Progenitor cell of endocrine pancreas (in vitro differentiated cells): ENCODE results near the gene ZSWIM6. TPM values are rescaled to one million over a fixed set of nuclear protein-coding genes. Genes with fewer than 3 reads are reported as not detected.

Experiments
- DNase-seq: peaks from one replicate; pipeline ENCODE4 v3.0.0; 2021; ENCODE audit warnings: low spot score; ENCODE audit not compliant: unreplicated experiment
- H3K27ac Mint-ChIP-seq: 2 replicates; pipeline ENCODE4 v1.8.0; 2021; ENCODE audit warnings: mild to moderate bottlenecking, moderate library complexity, mixed read lengths
- H3K27me3 Mint-ChIP-seq: 2 replicates; pipeline ENCODE4 v1.8.0; 2021; ENCODE audit warnings: mixed read lengths
- H3K36me3 Mint-ChIP-seq: 2 replicates; pipeline ENCODE4 v1.8.0; 2022; ENCODE audit warnings: mixed read lengths; ENCODE audit not compliant: insufficient read depth
- H3K4me1 Mint-ChIP-seq: 2 replicates; pipeline ENCODE4 v1.8.0; 2021; ENCODE audit warnings: low read depth, mixed read lengths
- H3K4me3 Mint-ChIP-seq: 2 replicates; pipeline ENCODE4 v1.8.0; 2021; ENCODE audit warnings: low read depth, mild to moderate bottlenecking, moderate library complexity, mixed read lengths
- H3K9me3 Mint-ChIP-seq: 2 replicates; pipeline ENCODE4 v1.8.0; 2021; ENCODE audit warnings: low read depth, mixed read lengths
- CTCF ChIP-seq: fragments of 200-600 bp; sonication (generic); IDR thresholded peaks from one replicate; pipeline ENCODE4 v1.5.0; 2021; ENCODE audit warnings: antibody characterized with exemption, mild to moderate bottlenecking; ENCODE audit not compliant: unreplicated experiment
- total RNA-seq: library from RNA; stranded (reverse); gene quantifications from 2 replicates; pipeline ENCODE4 v1.2.1, GENCODE V29; 2021

The ZSWIM6 gene
- total RNA-seq, 1 donor from 2014 or later: 35.2 TPM

GRCh38 chr5:61340775-61341361, 8.8 kb downstream of the ZSWIM6 start:
- no peak for DNase-seq
- TF ChIP-seq CTCF: no peak
- Mint-ChIP-seq H3K4me3 (no peak overlapping the region), H3K27ac (no peak overlapping the region), H3K36me3 (peaks cover 13% of the 10 kb centered on the region), H3K4me1 (peaks cover 22% of the 10 kb centered on the region), H3K27me3 (no peaks in the 10 kb centered on the region), H3K9me3 (no peaks in the 10 kb centered on the region)

- H3K4me3 Mint-ChIP-seq: no peak overlapping the region
- DNase-seq: no peak
- no peaks in the 10 kb centered on the region for H3K9me3 Mint-ChIP-seq
- peaks cover 22% of the 10 kb centered on the region for H3K4me1 Mint-ChIP-seq
- H3K27ac Mint-ChIP-seq: no peak overlapping the region
- no peaks in the 10 kb centered on the region for H3K27me3 Mint-ChIP-seq
- TF ChIP-seq CTCF: no peak
- H3K36me3 Mint-ChIP-seq: peaks cover 7% of the 10 kb centered on the region
Observed at GRCh38 chr5:61342071-61342501, 10.0 kb downstream of the ZSWIM6 start.

- peaks cover 23% of the 10 kb centered on the region for H3K4me1 Mint-ChIP-seq
- H3K4me3 Mint-ChIP-seq: no peak overlapping the region
- H3K27me3 Mint-ChIP-seq: no peaks in the 10 kb centered on the region
- H3K9me3 Mint-ChIP-seq: no peaks in the 10 kb centered on the region
- DNase-seq: no peak
- TF ChIP-seq CTCF: no peak
- H3K36me3 Mint-ChIP-seq: no peaks in the 10 kb centered on the region
- H3K27ac Mint-ChIP-seq: peak overlapping the region; percentile 12
Observed at GRCh38 chr5:61344187-61344944, 12.3 kb downstream of the ZSWIM6 start.

- Mint-ChIP-seq H3K27me3 (no peaks in the 10 kb centered on the region), H3K4me1 (peaks cover 23% of the 10 kb centered on the region), H3K27ac (no peak overlapping the region), H3K36me3 (no peaks in the 10 kb centered on the region), H3K4me3 (no peak overlapping the region), H3K9me3 (no peaks in the 10 kb centered on the region)
- no peak for TF ChIP-seq CTCF
- no peak for DNase-seq
Observed at GRCh38 chr5:61346511-61346910, 14.5 kb downstream of the ZSWIM6 start.

GRCh38 chr5:61347080-61347479, 15.0 kb downstream of the ZSWIM6 start:
- Mint-ChIP-seq H3K36me3 (no peaks in the 10 kb centered on the region), H3K27me3 (no peaks in the 10 kb centered on the region), H3K4me3 (no peak overlapping the region), H3K27ac (peak overlapping the region; percentile 57), H3K9me3 (no peaks in the 10 kb centered on the region), H3K4me1 (peaks cover 27% of the 10 kb centered on the region)
- no peak for DNase-seq
- no peak for TF ChIP-seq CTCF
